Measurements from ENCODE around the gene BMS1. TPM values are rescaled to one million over a fixed set of nuclear protein-coding genes. Genes with fewer than 3 reads are reported as not detected.

The BMS1 gene
- total RNA-seq, 2 donors from 2014 or later: 14.9 to 24.5 TPM

Other genes with a start within 250 kb of the BMS1 start
- gene ZNF33B, start 144.2 kb upstream of the BMS1 start, total RNA-seq: 10 to 100 TPM; 11.4 to 14.1 TPM